H1 (cell line): Measurements from ENCODE around the gene FRMD5. TPM values are rescaled to one million over a fixed set of nuclear protein-coding genes. Genes with fewer than 3 reads are reported as not detected.

Experiments
- CTCF ChIA-PET: fragments of 300-600 bp; sonication (Branson Sonifier 250); formaldehyde crosslinking; loops from one replicate; lab custom pipeline; 2021; ENCODE audit not compliant: partially characterized antibody; lab: Charles Lee
- POLR2A ChIA-PET: fragments of 300-600 bp; sonication (Branson Sonifier 250); formaldehyde crosslinking; loops from one replicate; lab custom pipeline; 2021; ENCODE audit warnings: inconsistent platforms; ENCODE audit not compliant: partially characterized antibody; lab: Charles Lee
- DNase-seq, 2 experiments: peaks; one replicate each; pipeline versions ENCODE4 v3.0.0 to v3.0.0-alpha.2; 2010 to 2022; ENCODE audit warnings: low spot score in 2 of 2, low read depth in 1 of 2, mixed read lengths in 1 of 2
- FAIRE-seq: peaks from 2 replicates; lab custom pipeline; 2011; peaks lifted over from hg19 to GRCh38; lab: Jason Lieb, UNC
- H2AFZ ChIP-seq: 2 replicates; pipeline ENCODE4 v1.8.1; 2012; ENCODE audit warnings: low read length, inconsistent platforms
- H2AK5ac ChIP-seq: 2 replicates; pipeline ENCODE4 v1.6.1; 2013; ENCODE audit warnings: low read depth, low read length
- H2BK120ac ChIP-seq: replicated peaks from 2 replicates; pipeline ENCODE3; 2013; ENCODE audit warnings: low read depth, low read length, inconsistent platforms
- H2BK12ac ChIP-seq: 2 replicates; pipeline ENCODE4 v1.6.1; 2013; ENCODE audit warnings: low read depth, low read length
- H2BK15ac ChIP-seq: 2 replicates; pipeline ENCODE4 v1.6.1; 2013; ENCODE audit warnings: low read length
- H2BK20ac ChIP-seq: 2 replicates; pipeline ENCODE4 v1.6.1; 2013; ENCODE audit warnings: low read length
- H2BK5ac ChIP-seq: 2 replicates; pipeline ENCODE4 v1.6.1; 2013; ENCODE audit warnings: low read depth, low read length
- H3K14ac ChIP-seq: 2 replicates; pipeline ENCODE4 v1.6.1; 2013; ENCODE audit warnings: inconsistent platforms; ENCODE audit not compliant: insufficient read length
- H3K18ac ChIP-seq: 2 replicates; pipeline ENCODE4 v1.6.1; 2013; ENCODE audit warnings: low read length; ENCODE audit errors: extremely low read depth
- H3K23ac ChIP-seq: 2 replicates; pipeline ENCODE4 v1.6.1; 2013; ENCODE audit warnings: inconsistent platforms; ENCODE audit not compliant: insufficient read length
- H3K23me2 ChIP-seq: 2 replicates; pipeline ENCODE4 v1.6.1; 2013; ENCODE audit warnings: low read depth, low read length
- H3K27ac ChIP-seq: 2 replicates; pipeline ENCODE4 v1.6.1; 2011; ENCODE audit warnings: low read depth, low read length, inconsistent platforms
- H3K27me3 ChIP-seq, 4 experiments: replicated peaks in 1 of 4; 1 replicate in 1 of 4; 2 replicates in 3 of 4; pipeline versions ENCODE4 v1.6.1 to v1.8.1; 2011 to 2013; ENCODE audit warnings: low read length in 3 of 4, mild to moderate bottlenecking in 3 of 4, inconsistent platforms in 2 of 4, mixed read lengths in 2 of 4, moderate library complexity in 1 of 4; ENCODE audit not compliant: control insufficient read depth in 3 of 4, insufficient read depth in 3 of 4; ENCODE audit errors: extremely low read depth in 1 of 4
- H3K36me3 ChIP-seq, 4 experiments: 2 replicates each; pipeline versions ENCODE4 v1.6.1 to v1.8.1; 2011 to 2013; ENCODE audit warnings: mild to moderate bottlenecking in 4 of 4, low read length in 3 of 4, moderate library complexity in 2 of 4, control low read depth in 1 of 4, inconsistent platforms in 1 of 4; ENCODE audit not compliant: insufficient read depth in 4 of 4, control insufficient read depth in 2 of 4
- H3K4ac ChIP-seq: replicated peaks from 2 replicates; pipeline ENCODE3; 2013; ENCODE audit warnings: low read length, low read depth, mixed read lengths, inconsistent platforms; ENCODE audit not compliant: insufficient read length
- H3K4me1 ChIP-seq, 4 experiments: replicated peaks in 1 of 4; 1 replicate in 1 of 4; 2 replicates in 3 of 4; pipeline versions ENCODE4 v1.6.1 to v1.8.1; 2011 to 2013; ENCODE audit warnings: low read length in 3 of 4, inconsistent platforms in 2 of 4, mixed read lengths in 1 of 4; ENCODE audit not compliant: insufficient read depth in 4 of 4, control insufficient read depth in 3 of 4
- H3K4me2 ChIP-seq, 2 experiments: 2 replicates each; pipeline versions ENCODE4 v1.6.1 to v1.8.1; 2011 to 2013; ENCODE audit warnings: low read depth in 2 of 2, low read length in 2 of 2, control low read depth in 1 of 2, inconsistent platforms in 1 of 2, mild to moderate bottlenecking in 1 of 2; ENCODE audit not compliant: insufficient read depth in 1 of 2
- H3K4me3 ChIP-seq, 4 experiments: fragments of 200-600, 300-600 bp in 1 of 4; sonication (generic), shearing (Covaris generic), sonication (Bioruptor Twin) in 1 of 4; 2 replicates each; pipeline versions ENCODE4 v1.5.1 to v1.8.1; 2011 to 2016; ENCODE audit warnings: low read length in 4 of 4, low read depth in 3 of 4, control low read depth in 2 of 4, inconsistent platforms in 2 of 4, mild to moderate bottlenecking in 2 of 4, mixed read lengths in 1 of 4, moderate library complexity in 1 of 4; ENCODE audit not compliant: insufficient read depth in 2 of 4; ENCODE audit errors: extremely low read depth in 1 of 4
- H3K56ac ChIP-seq: replicated peaks from 2 replicates; pipeline ENCODE3; 2013; ENCODE audit warnings: low read depth, mild to moderate bottlenecking, mixed read lengths, low read length, inconsistent platforms; ENCODE audit not compliant: insufficient read length
- H3K79me1 ChIP-seq: 2 replicates; pipeline ENCODE4 v1.6.1; 2013; ENCODE audit warnings: low read depth, low read length, control low read depth
- H3K79me2 ChIP-seq, 2 experiments: 2 replicates each; pipeline versions ENCODE4 v1.6.1 to v1.8.1; 2012 to 2013; ENCODE audit warnings: low read length in 2 of 2, mild to moderate bottlenecking in 2 of 2, inconsistent platforms in 1 of 2; ENCODE audit not compliant: insufficient read depth in 2 of 2, control insufficient read depth in 1 of 2
- H3K9ac ChIP-seq, 4 experiments: replicated peaks in 1 of 4; 1 replicate in 1 of 4; 2 replicates in 3 of 4; pipeline versions ENCODE4 v1.6.1 to v1.8.1; 2011 to 2013; ENCODE audit warnings: low read depth in 3 of 4, low read length in 3 of 4, control low read depth in 2 of 4, mild to moderate bottlenecking in 2 of 4, moderate library complexity in 2 of 4, inconsistent platforms in 1 of 4; ENCODE audit errors: extremely low read depth in 1 of 4
- H3K9me3 ChIP-seq, 2 experiments: 2 replicates each; pipeline versions ENCODE4 v1.6.1 to v1.8.1; 2012 to 2013; ENCODE audit warnings: mild to moderate bottlenecking in 2 of 2, moderate library complexity in 2 of 2, control low read depth in 1 of 2, inconsistent platforms in 1 of 2, low read depth in 1 of 2, low read length in 1 of 2, mixed read lengths in 1 of 2; ENCODE audit not compliant: insufficient read depth in 2 of 2
- H4K20me1 ChIP-seq, 2 experiments: replicated peaks in 1 of 2; 2 replicates each; pipeline versions ENCODE3 to v1.8.1; 2011 to 2013; ENCODE audit warnings: inconsistent platforms in 2 of 2, low read length in 2 of 2, mild to moderate bottlenecking in 1 of 2; ENCODE audit not compliant: insufficient read depth in 2 of 2, control insufficient read depth in 1 of 2
- H4K5ac ChIP-seq: 2 replicates; pipeline ENCODE4 v1.6.1; 2013; ENCODE audit warnings: low read length, low read depth, mixed read lengths, inconsistent platforms; ENCODE audit not compliant: insufficient read length
- H4K8ac ChIP-seq: 2 replicates; pipeline ENCODE4 v1.8.0; 2013; ENCODE audit warnings: mild to moderate bottlenecking, moderate library complexity, low read length, inconsistent platforms; ENCODE audit not compliant: insufficient read depth; ENCODE audit errors: extremely low read depth
- H4K91ac ChIP-seq: replicated peaks from 2 replicates; pipeline ENCODE3; 2013; ENCODE audit warnings: low read length, mixed read lengths, inconsistent platforms; ENCODE audit not compliant: insufficient read length
- ASH2L ChIP-seq: fragments of 200-600, 300-600 bp; sonication (generic); IDR thresholded peaks from one replicate; pipeline ENCODE4 v1.7.1; 2017; ENCODE audit warnings: low read length
- JUND ChIP-seq: IDR thresholded peaks from 2 replicates; pipeline ENCODE4 v1.6.1; 2011; ENCODE audit warnings: mild to moderate bottlenecking, improper control_type of control experiment, low read length
- SIRT6 ChIP-seq: IDR thresholded peaks from one replicate; pipeline ENCODE4 v1.7.1; 2012; ENCODE audit warnings: low read length, inconsistent platforms
- SP1 ChIP-seq: IDR thresholded peaks from 2 replicates; pipeline ENCODE4 v1.6.1; 2011; ENCODE audit warnings: low read depth, low read length
- TCF12 ChIP-seq: IDR thresholded peaks from 2 replicates; pipeline ENCODE4 v1.6.1; 2011; ENCODE audit warnings: low read depth, mild to moderate bottlenecking, low read length
- WGBS, 2 experiments: shearing (Covaris generic) in 1 of 2; methylation state at CpG; one replicate each; pipeline versions ENCODE4 v1.1.6 to v1.1.7; 2013 to 2015; ENCODE audit warnings: low lambda C conversion rate in 2 of 2, mixed read lengths in 2 of 2, inconsistent platforms in 1 of 2, low coverage in 1 of 2, missing lambda C conversion rate in 1 of 2; ENCODE audit not compliant: insufficient replicate concordance in 2 of 2, insufficient coverage in 1 of 2, insufficient read length in 1 of 2; ENCODE audit errors: extremely low coverage in 1 of 2, missing lambda C conversion rate in 1 of 2; 5-methylcytosine and 5-hydroxymethylcytosine counted together
- polyA plus RNA-seq, 7 experiments: library from polyadenylated mRNA; depleted of rRNA in 3 of 7; stranded (reverse) in 5 of 7; unstranded in 2 of 7; fragments of >200 nt in 5 of 7; fragments of 200-250 nt in 2 of 7; gene quantifications; 1 replicate in 5 of 7; 2 replicates in 1 of 7; 4 replicates in 1 of 7; pipeline versions ENCODE4 v1.2.1 to v1.2.3, GENCODE V29; 2011 to 2013; ENCODE audit warnings: missing spikeins in 2 of 7, mixed read lengths in 2 of 7
- total RNA-seq: library from RNA; stranded (reverse); fragmentation: NEBNext Ultra II Directional; extraction: Animal tissue kit (Norgen Biotek cat#: 25700); gene quantifications from 2 replicates; pipeline ENCODE4 v1.2.1, GENCODE V29; 2021
- TF ChIP-seq, protein P1 (sequence below): IDR thresholded peaks from 2 replicates; pipeline ENCODE4 v1.6.1; 2011; ENCODE audit warnings: low read depth, mild to moderate bottlenecking, low read length; ENCODE audit not compliant: insufficient read depth

FRMD5 gene
- total and polyA plus RNA-seq, 2 of the 8 experiments (the other 6 are each of a cell fraction or from before 2014, with no cell fraction given) = 10.1 to 12.6 TPM

DNA sequence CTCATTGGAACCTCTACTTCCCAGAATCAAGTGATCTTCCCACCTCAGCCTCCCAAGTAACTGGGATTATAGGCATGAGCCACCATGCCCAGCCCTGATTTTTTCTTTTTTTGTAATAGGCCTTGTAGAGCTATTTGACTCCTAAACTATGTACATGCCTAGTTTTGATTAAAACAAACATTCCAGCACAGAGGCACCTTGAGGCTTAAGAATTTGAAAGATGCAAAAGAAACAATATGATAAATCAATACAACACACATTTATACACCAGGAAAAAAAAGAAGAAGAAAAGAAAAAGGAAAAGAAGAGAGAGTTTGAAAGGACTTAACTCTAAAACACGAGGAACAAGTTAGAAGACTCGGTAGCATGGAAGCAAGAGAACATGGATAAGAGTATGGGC lies 13.9 kb upstream of the FRMD5 start:
- FAIRE-seq = peak; percentile 19
- Histone ChIP-seq H3K4me1 (no peaks in the 10 kb centered on the region; a peak in 1 of 7 replicates), H3K36me3 (no peaks in the 10 kb centered on the region), H4K20me1 (no peaks in the 10 kb centered on the region), H3K4ac (no peak overlapping the region), H3K18ac (no peak overlapping the region), H3K4me2 (no peak overlapping the region), H3K23me2 (no peaks in the 10 kb centered on the region), H3K9me3 (no peaks in the 10 kb centered on the region), H2BK5ac (no peak overlapping the region), H2BK20ac (no peak overlapping the region), H2BK120ac (no peak overlapping the region), H2AK5ac (no peak overlapping the region), H3K9ac (no peak overlapping the region), H3K27me3 (no peaks in the 10 kb centered on the region), H2BK12ac (no peak overlapping the region), H3K23ac (no peak overlapping the region), H3K4me3 (no peak overlapping the region), H3K79me1 (no peaks in the 10 kb centered on the region), H4K5ac (no peak overlapping the region), H3K14ac (no peak overlapping the region), H4K91ac (no peak overlapping the region), H3K27ac (no peak overlapping the region), H4K8ac (no peak overlapping the region), H3K79me2 (no peaks in the 10 kb centered on the region), H2BK15ac (no peak overlapping the region), H2AFZ (no peak overlapping the region), H3K56ac (no peak overlapping the region)
- TF ChIP-seq JUND (no peak), TCF12 (no peak), SIRT6 (no peak), ASH2L (no peak), SP1 (no peak)
- TF ChIP-seq, protein P1, sequence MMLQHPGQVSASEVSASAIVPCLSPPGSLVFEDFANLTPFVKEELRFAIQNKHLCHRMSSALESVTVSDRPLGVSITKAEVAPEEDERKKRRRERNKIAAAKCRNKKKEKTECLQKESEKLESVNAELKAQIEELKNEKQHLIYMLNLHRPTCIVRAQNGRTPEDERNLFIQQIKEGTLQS = no peak
- POLR2A ChIA-PET = no interaction called here
- 94% methylated on average over 2 of the region's 2 CpGs; no CpG with 5 or more reads in 1 of the 2 experiments for WGBS, 2 experiments
- no peak for DNase-seq
- CTCF ChIA-PET = interaction anchor here (0.6 to 3.5 kb wide), 6 partner anchors 8 to 306 kb away, joined by 3 to 22 read pairs (median 4); partner anchors contain the start of gene FRMD5
